GM12801 (cell line): Measurements from ENCODE around the gene CD80.

ENCODE experiments used
- CTCF ChIP-seq: IDR thresholded peaks from one replicate; pipeline ENCODE4 v1.5.1; 2011; ENCODE audit warnings: control low read depth; ENCODE audit not compliant: insufficient read length; ENCODE audit errors: extremely low read depth

The CD80 gene

DNA sequence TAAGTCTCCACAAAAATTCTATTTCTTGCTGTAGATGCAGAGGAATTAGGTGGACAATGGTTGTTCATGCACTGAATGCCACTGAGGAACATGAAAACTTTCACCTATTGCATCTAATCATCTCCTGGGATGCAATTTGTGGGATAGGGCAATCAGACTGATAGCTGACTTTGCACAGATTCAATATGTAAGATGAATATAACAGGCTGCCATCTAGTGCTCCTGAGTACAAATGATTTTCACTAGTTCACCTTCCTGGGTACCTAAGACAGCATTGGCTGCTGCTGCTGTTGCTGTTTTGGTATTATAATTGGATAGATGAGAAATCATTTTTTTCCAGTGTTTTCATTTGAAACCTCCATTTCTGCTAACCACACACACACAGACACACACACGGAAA is 41.4 kb downstream of the CD80 start:
- TF ChIP-seq CTCF = no peak

- no peak for TF ChIP-seq CTCF
Measured at GRCh38 chr3:119517112-119517511, 42.3 kb downstream of the CD80 start.

GRCh38 chr3:119514637-119515036 is 44.8 kb downstream of the CD80 start:
- no peak for TF ChIP-seq CTCF

GRCh38 chr3:119510690-119511089 is 48.7 kb downstream of the CD80 start:
- no peak for TF ChIP-seq CTCF

DNA sequence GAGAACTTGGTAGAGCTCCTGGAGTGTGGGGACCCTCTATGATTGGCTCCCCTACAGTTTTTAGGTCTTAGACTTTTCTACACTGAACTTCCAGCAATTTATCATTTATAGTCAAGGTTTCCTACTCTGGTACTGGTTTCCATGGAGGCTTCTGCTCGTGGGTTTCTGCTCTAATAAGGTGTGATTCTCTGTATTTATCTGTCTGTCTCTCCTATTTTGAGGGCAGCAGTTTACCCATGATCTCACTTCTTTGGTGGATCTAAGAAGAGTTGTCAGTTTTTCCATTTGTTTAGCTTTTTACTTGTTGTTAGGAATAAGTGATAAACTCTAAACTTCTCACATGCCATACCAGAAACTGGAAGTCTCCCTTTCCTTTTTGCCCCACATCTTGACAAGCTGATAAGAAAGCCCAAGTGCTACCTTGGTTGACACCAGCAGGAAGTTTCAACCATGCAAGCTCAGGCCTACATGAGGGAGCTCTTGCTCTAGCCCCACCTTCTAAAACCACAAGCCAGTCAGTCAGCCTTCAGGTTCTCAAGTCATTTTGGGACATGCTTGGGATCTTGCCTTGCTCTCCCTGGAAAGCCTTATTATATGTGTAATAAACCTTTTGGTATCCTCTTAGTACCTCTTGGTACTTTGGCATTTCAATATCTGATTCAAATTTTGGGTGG is 51.1 kb downstream of the CD80 start:
- no peak for TF ChIP-seq CTCF

DNA sequence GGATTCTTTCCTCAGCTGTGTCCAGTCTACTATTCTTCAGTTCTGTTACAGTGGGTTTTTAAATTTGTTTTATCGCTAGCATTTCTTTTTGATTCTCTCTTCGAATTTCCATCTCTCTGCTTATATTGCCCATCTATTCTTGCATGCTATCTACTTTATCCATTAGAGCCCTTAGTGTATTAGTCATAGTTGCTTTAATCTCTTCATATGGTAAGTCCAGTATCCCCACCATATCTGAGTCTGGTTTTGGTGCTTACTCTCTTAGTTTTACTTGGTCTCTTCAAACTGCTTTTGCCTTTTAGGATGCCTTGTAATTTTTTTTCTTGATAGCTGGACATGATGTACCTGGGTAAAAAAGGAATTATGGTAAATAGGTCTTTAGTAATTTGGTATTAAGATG is 52.0 kb downstream of the CD80 start:
- TF ChIP-seq CTCF = no peak

DNA sequence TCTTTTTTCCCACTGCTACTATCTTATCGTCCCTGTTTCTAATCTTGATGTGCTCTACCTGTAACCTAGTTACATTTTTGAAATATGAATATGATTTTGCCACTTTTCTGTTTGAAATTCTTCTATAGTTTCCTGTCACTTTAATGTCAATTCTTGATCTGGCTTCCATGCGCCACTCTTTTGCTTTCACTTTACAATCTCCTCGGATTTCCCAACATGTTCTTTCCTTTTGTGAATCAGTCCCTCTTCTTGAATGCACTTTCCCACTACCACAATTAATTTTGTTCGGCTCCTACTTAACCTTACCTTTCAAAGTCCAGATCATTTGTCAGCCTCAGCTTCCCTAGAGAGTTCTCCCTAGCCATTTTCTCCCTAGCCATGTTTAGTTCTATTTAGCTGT is 52.8 kb downstream of the CD80 start:
- no peak for TF ChIP-seq CTCF

GRCh38 chr3:119500901-119501300 is 58.5 kb downstream of the CD80 start:
- no peak for TF ChIP-seq CTCF
